ENCODE data around the gene CEACAM16.

CEACAM16 gene

GRCh38 chr19:44723299-44723951 is 24.5 kb downstream of the CEACAM16 start:
- no peak overlapping the region for H3K4me3 Mint-ChIP-seq
- peaks cover 31% of the 10 kb centered on the region for H3K27me3 Mint-ChIP-seq (ENCODE audit: low read depth, poor library complexity)
- no peaks in the 10 kb centered on the region for H3K9me3 Mint-ChIP-seq

GRCh38 chr19:44723952-44724319 is 25.0 kb downstream of the CEACAM16 start:
- Mint-ChIP-seq H3K27ac (no peak overlapping the region), H3K36me3 (ENCODE audit: low read depth) (no peaks in the 10 kb centered on the region), H3K9me3 (no peaks in the 10 kb centered on the region), H3K27me3 (ENCODE audit: low read depth, poor library complexity) (peaks cover 31% of the 10 kb centered on the region), H3K4me3 (no peak overlapping the region), H3K4me1 (peaks cover 47% of the 10 kb centered on the region)
- DNase-seq = peak; percentile 82
- TF ChIP-seq CTCF (IDR thresholded peaks at IDR 0.05) = peak; percentile 98

More at GRCh38 chr19:44723299-44723951, 24.5 kb downstream of the CEACAM16 start:
- Mint-ChIP-seq H3K27ac (no peak overlapping the region), H3K4me1 (peaks cover 51% of the 10 kb centered on the region), H3K36me3 (ENCODE audit: low read depth) (no peaks in the 10 kb centered on the region)
- no peak for DNase-seq
- TF ChIP-seq CTCF (IDR thresholded peaks at IDR 0.05) = no peak

- peaks cover 40% of the 10 kb centered on the region for H3K4me1 Mint-ChIP-seq
- DNase-seq = no peak
Measured at GRCh38 chr19:44725251-44725650, 26.3 kb downstream of the CEACAM16 start.

GRCh38 chr19:44725684-44726083 is 26.7 kb downstream of the CEACAM16 start:
- Mint-ChIP-seq H3K4me1 (peaks cover 38% of the 10 kb centered on the region), H3K27ac (no peak overlapping the region), H3K9me3 (no peaks in the 10 kb centered on the region), H3K4me3 (no peak overlapping the region), H3K27me3 (ENCODE audit: low read depth, poor library complexity) (peaks cover 35% of the 10 kb centered on the region), H3K36me3 (ENCODE audit: low read depth) (no peaks in the 10 kb centered on the region)
- no peak for TF ChIP-seq CTCF (IDR thresholded peaks at IDR 0.05)
- DNase-seq = no peak

More at GRCh38 chr19:44725251-44725650, 26.3 kb downstream of the CEACAM16 start:
- Mint-ChIP-seq H3K9me3 (no peaks in the 10 kb centered on the region), H3K27ac (no peak overlapping the region), H3K27me3 (ENCODE audit: low read depth, poor library complexity) (peaks cover 34% of the 10 kb centered on the region), H3K4me3 (no peak overlapping the region), H3K36me3 (ENCODE audit: low read depth) (no peaks in the 10 kb centered on the region)
- TF ChIP-seq CTCF (IDR thresholded peaks at IDR 0.05) = no peak

- no peak for TF ChIP-seq CTCF (IDR thresholded peaks at IDR 0.05)
- peaks cover 34% of the 10 kb centered on the region for H3K4me1 Mint-ChIP-seq
Measured at GRCh38 chr19:44726465-44726864, 27.5 kb downstream of the CEACAM16 start.

GRCh38 chr19:44728178-44728577 is 29.2 kb downstream of the CEACAM16 start:
- TF ChIP-seq CTCF (IDR thresholded peaks at IDR 0.05) = no peak
- H3K9me3 Mint-ChIP-seq = no peaks in the 10 kb centered on the region
- peaks cover 37% of the 10 kb centered on the region for H3K27me3 Mint-ChIP-seq (ENCODE audit: low read depth, poor library complexity)
- no peak overlapping the region for H3K4me3 Mint-ChIP-seq
- no peak for DNase-seq
- peaks cover 20% of the 10 kb centered on the region for H3K4me1 Mint-ChIP-seq
- H3K36me3 Mint-ChIP-seq (ENCODE audit: low read depth) = no peaks in the 10 kb centered on the region
- no peak overlapping the region for H3K27ac Mint-ChIP-seq

More at GRCh38 chr19:44726465-44726864, 27.5 kb downstream of the CEACAM16 start:
- Mint-ChIP-seq H3K9me3 (no peaks in the 10 kb centered on the region), H3K4me3 (no peak overlapping the region), H3K36me3 (ENCODE audit: low read depth) (no peaks in the 10 kb centered on the region), H3K27me3 (ENCODE audit: low read depth, poor library complexity) (peaks cover 38% of the 10 kb centered on the region), H3K27ac (no peak overlapping the region)
- no peak for DNase-seq
